Measurements from ENCODE around the gene POU3F1.

POU3F1 gene

GRCh38 chr1:38046333-38046883 lies at the start of gene POU3F1:
TSS of gene POU3F1 (minus strand) at chr1:38046793. CDS start at chr1:38046743, 50 bp downstream.
- DNase-seq (ENCODE audit: low read depth) = no peak

DNA sequence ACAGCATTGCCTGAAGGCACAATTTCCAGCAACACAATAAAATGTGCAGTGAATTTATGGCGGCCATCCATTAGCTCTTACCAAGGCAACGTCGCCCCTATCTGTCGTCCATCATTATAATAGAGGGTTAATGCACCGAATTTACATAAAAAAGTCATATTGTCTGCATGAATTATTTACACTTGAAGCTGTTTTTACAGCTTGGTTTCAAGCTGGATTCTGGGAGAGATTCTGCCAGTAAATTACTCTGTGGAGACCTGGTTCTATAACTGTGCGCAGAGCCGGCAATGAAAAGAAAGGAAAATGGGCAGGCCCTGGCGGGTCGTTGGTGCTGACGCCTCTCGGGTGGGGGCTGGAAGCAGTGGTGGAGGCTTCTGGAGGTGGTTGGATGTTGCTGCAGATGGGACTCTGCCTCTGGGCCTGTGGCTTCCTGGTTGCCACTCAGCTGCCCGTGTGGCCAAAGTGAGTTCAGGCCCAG lies 48.9 kb upstream of the POU3F1 start:
- DNase-seq (ENCODE audit: low read depth) = no peak

GRCh38 chr1:38094711-38095290 lies 48.2 kb upstream of the POU3F1 start:
- DNase-seq (ENCODE audit: low read depth) = no peak

GRCh38 chr1:38093569-38094520 lies 47.3 kb upstream of the POU3F1 start:
- no peak for DNase-seq (ENCODE audit: low read depth)

DNA sequence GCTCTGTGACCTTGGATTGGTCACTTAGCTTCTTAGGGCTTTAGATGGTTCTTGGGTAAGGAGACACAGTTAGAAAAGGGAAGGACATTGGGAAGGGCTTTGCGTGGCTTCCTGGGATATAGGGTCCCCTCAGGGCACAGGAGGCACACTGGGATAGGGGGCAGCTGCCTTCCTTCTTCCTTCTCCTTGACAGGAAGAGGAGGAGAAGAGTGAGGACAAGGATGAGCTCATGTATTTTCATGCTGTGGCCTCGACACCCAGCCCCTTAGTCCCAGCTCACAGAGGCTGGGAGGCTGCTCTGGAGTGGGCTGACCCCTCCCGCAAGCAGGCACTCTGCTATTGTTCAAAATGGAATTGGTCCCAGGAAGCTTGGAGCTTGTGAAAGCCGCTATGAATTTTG lies 45.7 kb upstream of the POU3F1 start:
- DNase-seq (ENCODE audit: low read depth) = no peak

DNA sequence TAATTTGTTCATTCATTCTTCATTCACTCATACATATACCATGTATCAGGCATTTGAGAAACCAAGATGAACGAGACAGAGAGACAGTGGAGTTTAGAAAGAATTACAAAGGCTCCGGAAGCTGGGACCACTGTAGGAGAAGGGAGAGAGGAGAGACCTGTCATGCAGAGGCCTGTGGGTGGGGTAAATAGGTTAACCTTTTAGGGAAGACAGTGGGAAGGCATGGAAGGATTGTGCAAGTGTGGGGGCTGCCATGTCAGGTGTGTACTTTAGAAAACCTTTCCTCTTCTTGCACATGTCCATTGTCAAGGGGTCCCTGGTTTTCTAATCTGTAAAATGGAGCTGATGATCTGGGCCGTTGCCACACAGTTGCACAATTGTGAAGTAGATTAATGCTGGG lies 44.2 kb upstream of the POU3F1 start:
- DNase-seq (ENCODE audit: low read depth) = no peak

GRCh38 chr1:38089712-38090360 lies 43.2 kb upstream of the POU3F1 start:
- DNase-seq (ENCODE audit: low read depth) = no peak

GRCh38 chr1:38088791-38089190 lies 42.2 kb upstream of the POU3F1 start:
- DNase-seq (ENCODE audit: low read depth) = no peak

GRCh38 chr1:38088366-38088765 lies 41.8 kb upstream of the POU3F1 start:
- DNase-seq (ENCODE audit: low read depth) = no peak

GRCh38 chr1:38087676-38088075 lies 41.1 kb upstream of the POU3F1 start:
- no peak for DNase-seq (ENCODE audit: low read depth)

- no peak for DNase-seq (ENCODE audit: low read depth)
Measured at GRCh38 chr1:38085666-38086330, 39.2 kb upstream of the POU3F1 start.

DNA sequence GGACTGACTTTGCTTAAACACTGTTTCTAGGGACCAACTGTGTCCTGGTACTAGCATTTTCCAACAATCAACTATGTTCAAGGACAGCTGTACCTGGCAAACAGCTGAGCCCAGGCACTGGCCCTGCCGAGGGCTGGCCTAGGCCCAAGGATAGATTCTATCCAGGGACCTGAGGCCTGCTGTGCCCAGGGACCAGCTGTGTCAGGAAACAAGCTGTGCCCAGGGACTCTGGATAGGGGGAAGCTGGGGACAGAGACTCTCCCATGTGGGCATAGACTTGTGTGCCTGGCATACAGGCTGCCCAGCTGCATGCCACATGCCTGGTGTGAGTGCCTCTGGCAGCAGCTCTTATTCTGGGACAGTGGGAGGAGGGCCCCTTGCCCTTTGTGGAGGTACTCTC lies 38.1 kb upstream of the POU3F1 start:
- no peak for DNase-seq (ENCODE audit: low read depth)

- DNase-seq (ENCODE audit: low read depth) = no peak
Measured at GRCh38 chr1:38084113-38084512, 37.5 kb upstream of the POU3F1 start.

GRCh38 chr1:38083541-38083940 lies 36.9 kb upstream of the POU3F1 start:
- DNase-seq (ENCODE audit: low read depth) = no peak

GRCh38 chr1:38082769-38083263 lies 36.2 kb upstream of the POU3F1 start:
- no peak for DNase-seq (ENCODE audit: low read depth)

DNA sequence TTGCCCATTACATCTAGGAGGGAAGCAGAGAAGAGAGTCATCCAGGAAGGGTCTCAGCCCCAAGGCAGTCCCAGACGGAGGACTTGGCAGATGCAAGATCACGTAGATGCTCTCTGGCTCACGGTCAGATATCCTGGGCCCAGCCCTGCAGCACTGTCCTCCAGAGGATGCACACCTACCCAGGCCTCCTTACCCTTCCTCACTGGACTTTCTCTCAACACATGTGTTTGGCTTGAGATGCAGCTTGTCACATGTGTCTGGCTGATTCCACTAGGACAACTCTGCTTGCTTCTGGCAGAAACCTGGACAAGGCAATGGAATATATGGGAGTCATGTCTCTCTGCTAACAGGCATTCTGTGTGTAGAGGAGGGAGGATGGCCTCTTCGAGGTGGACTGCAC lies 32.4 kb upstream of the POU3F1 start:
- DNase-seq (ENCODE audit: low read depth) = no peak

DNA sequence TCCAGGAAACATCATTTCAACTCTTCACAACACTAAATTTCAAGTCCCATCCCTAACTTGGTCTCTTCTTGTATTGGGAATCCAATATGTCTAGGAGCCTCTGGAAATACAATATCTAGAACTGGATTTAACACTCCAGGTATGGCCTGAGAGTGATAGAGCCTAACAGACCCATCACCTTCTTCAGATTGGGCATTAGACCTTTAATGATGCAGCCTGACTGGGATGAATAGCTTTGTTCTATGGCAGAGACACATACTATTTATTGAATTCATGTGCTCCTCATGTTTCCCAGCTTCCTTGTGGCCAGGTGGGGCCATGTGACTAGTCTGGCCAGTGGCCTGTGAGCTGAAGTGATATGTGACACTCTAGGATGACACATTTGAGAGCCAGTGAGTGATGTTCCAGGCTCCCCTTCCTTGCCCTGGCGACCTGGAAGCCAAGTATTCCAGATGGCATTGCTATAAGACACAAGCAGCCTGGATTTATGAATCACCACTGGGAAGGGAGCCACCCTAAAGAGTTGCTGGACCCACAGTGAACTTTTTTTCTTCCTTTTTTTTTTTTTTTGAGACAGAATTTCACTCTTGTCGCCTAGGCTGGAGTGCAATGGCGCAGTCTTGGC lies 31.0 kb upstream of the POU3F1 start:
- DNase-seq (ENCODE audit: low read depth) = peak; percentile 16

DNA sequence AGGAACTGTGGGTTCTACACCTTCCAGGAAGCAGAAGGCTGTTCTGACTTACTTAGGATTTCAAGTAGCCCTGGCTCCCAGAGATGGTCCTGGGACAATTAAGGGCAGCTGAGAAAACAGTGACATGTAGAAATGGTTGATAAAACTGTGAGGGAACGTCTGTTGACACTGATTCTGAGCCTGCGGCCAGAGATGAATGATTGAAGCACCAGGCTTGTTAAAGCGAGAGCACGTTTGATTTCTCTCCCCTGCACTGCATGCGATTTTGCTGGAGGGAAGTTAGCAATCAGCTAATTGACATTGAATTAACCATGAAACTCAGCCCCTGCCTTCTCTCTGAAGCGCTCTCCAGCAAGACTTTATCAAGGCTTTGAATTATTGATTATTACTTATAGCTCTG lies 29.9 kb upstream of the POU3F1 start:
- DNase-seq (ENCODE audit: low read depth) = no peak

DNA sequence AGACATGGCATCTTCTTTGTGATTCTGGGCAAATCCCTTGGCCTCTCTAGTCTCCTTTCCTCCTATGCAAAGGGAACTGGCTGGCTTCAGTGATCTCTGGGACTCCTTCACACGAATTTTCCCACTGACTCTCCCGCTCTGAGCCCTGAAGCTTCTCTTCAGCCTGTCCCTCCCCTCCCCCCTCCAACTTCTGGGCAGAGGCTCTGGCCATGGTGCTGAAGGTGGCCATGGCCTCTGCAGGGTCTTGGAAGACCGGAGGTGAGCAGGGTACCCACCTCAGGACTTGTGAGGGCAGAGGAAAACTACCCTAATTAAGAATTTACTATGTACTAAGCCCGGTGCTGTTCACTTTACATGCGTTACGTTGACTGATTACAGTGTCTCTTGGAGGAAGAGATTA lies 29.4 kb upstream of the POU3F1 start:
- DNase-seq (ENCODE audit: low read depth) = no peak

DNA sequence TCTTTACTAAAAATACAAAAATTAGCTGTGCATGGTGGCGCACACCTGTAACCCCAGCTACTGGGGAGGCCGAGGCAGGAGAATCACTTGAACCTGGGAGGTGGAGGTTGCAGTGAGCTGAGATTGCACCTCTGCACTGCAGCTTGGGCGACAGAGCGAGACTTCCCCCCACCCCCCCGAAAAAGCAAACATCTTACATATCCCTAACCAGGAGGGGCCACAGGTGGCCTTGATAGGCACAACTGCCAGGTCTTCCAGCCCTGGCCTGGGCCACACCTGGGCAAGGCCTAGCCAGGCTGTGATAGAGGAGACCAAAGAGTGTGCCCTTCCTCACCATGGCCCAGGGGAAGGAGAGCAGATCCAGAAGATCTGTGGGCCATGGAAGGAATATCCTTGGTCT lies 28.6 kb upstream of the POU3F1 start:
- no peak for DNase-seq (ENCODE audit: low read depth)

DNA sequence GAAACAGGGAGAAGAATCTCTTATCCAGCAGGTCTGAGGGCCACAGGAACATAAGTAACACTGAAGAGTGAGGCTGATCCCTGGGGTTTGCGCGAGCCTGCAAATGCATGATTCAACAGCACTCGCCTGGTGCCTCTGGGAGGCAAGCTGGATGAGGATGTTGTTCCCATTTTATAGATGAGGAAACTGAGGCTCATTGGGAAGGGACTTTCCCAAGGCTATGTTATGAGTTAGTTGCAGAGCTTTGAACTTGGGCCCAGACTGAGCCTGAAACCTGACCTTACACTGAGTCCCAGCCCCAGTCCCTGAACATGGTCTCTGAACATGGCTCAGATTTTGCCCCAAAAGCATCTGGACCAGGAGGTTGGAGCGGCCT lies 27.7 kb upstream of the POU3F1 start:
- DNase-seq (ENCODE audit: low read depth) = no peak
